Left ventricle myocardium superior (tissue), 1 donor: ENCODE measurements around the gene ATP5F1B. TPM values are rescaled to one million over a fixed set of nuclear protein-coding genes. Genes with fewer than 3 reads are reported as not detected.

Experiments
- ATAC-seq: fragments of 200-7000 bp; cut with Tn5 transposase; one replicate; pipeline ENCODE4 v1.9.1; 2020; ENCODE audit warnings: mild to moderate bottlenecking, moderate library complexity
- DNase-seq: peaks from one replicate; pipeline ENCODE4 v3.0.0-alpha.2; 2020
- intact Hi-C: fragments of 100-400 bp; cut with micrococcal nuclease; formaldehyde crosslinking; loops from one replicate; pipeline ENCODE4 v1.11.0; 2022
- long read RNA-seq: library from polyadenylated mRNA; unstranded; transcript quantifications from one replicate; pipeline ENCODE4 v2.0.0, GENCODE V29; 2021
- total RNA-seq: library from RNA; stranded (reverse); fragmentation: NEBNext Ultra II Directional; extraction: Animal tissue kit (Norgen Biotek cat#: 25700); gene quantifications from one replicate; pipeline ENCODE4 v1.2.1, GENCODE V29; 2021
- donor health status: DM: no; HTN: yes; CAD: no; lungs with severe emphysema.

Gene ATP5F1B
- 3,327 TPM for total RNA-seq
- long read RNA-seq, transcript ATP5F1B-201 (10 exons, 1,839 nt): major isoform, 2,593 of 3,074 reads
- long read RNA-seq, transcript ATP5F1B-208 (2 exons, 457 nt): minor isoform, 10 of 3,074 reads
- long read RNA-seq, partial matches to known transcripts: 194 of 3,074 reads
- long read RNA-seq, other reads (novel, unspliced or antisense): 277 of 3,074 reads

DNA sequence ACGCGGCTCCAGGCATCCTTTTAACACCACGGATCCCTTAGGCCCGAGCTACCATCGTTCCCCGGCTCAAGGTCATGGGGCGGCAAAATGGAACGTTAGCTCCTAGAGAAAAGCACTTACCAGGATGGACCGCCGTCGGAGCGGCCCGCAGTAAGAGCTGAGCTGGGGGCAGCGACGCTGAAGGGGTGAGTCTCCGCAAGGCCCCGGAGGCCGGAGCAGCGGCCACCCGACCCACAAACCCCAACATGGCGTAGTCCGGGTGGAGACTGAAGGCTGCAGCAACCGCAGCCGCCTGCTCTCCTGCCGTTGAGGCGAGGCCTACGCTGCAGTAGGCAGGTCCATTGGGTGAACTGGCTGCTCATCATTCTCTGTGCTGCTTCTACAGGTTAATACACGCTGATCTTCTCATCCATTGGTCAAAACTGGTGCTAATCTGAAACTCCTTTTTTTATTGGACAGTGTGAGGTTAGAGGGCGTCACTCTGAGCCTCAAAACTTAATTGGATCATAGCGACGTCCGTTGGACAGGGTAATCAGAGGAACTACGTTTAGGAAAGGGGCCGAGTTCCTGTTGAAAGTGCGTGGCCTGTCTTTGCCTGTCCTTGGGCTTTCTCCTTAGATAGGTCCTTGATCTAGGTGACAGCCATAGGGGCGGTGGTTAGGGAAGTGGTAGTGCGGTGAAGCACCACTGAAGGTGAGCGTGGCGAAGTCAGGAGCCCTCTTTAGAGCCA lies at the start of gene ATP5F1B:
TSS of gene ATP5F1B (minus strand) at position 268 of the 730 bp plus-strand sequence. CDS start at position 247, 21 bp downstream.
- DNase-seq: peak; percentile 95
- peak; percentile 98 for ATAC-seq
- intact Hi-C loops: no loop called here

DNA sequence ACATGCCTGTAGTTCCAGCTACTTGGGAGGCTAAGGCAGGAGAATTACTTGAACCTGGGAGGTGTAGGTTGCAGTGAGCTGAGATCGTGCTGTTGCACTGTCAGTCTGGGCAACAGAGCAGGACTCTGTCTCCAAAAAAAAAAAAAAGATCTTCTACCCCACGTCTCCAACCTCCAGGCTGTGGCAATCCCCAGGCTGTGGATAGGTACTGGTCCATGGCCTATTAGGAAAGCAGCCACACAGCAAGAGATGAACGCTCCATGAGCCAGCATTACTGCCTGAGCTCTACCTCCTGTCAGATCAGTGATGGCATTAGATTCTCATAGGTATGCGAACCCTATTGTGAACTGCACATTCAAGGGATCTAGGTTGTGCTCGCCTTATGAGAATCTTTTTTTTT lies 48.4 kb upstream of the ATP5F1B start:
- DNase-seq (no peak), ATAC-seq (no peak)
- intact Hi-C loops: no loop called here

GRCh38 chr12:56688846-56689109 lies 43.0 kb upstream of the ATP5F1B start:
- no peak for ATAC-seq
- no peak for DNase-seq
- intact Hi-C loops: no loop called here

DNA sequence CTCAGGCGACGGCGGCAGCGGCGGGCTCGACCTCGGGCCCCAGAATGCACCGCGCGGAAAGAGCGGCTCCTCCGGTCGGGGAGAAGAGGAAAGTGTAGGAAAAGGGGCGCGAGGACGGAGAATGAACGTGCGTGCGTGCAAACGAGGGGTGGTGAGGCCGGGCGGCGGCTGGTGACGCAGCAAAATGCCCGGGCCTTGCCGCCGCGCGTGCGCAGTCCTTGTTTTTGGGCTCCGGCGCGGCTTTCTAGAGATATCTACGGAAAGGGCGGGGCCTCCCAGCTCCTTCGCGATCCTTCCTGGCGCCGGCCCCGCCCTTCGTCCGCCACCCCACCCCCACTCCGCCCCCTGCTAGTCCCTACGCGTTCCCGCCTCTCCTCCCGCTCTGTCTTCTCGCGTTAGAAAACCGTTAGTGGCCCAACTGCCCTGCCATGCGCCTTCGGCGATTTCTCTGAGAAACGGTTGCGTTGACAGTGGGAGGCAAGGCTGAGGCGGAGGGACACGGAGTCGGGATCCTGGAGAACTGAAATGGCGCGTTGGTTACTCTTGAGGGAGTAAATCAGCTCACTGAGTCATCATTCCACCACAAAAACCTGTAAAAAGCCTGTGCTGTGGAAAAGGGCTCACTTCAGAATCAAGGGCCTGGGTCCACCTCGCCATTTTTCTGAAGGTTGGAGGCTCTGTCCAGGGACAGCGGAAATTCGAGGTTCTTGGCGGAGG lies 42.5 kb upstream of the ATP5F1B start, which contains the start of gene PTGES3:
TSS of gene PTGES3 (minus strand) at position 156 of the 717 bp plus-strand sequence. CDS start 285 bp downstream, outside the sequence.
- ATAC-seq: peak; percentile 95
- intact Hi-C loops: no loop called here
- peak; percentile 98 for DNase-seq

- intact Hi-C loops: no loop called here
- peak; percentile 64 for DNase-seq
- ATAC-seq: peak; percentile 66
Measured at GRCh38 chr12:56687223-56688128, 41.7 kb upstream of the ATP5F1B start.

DNA sequence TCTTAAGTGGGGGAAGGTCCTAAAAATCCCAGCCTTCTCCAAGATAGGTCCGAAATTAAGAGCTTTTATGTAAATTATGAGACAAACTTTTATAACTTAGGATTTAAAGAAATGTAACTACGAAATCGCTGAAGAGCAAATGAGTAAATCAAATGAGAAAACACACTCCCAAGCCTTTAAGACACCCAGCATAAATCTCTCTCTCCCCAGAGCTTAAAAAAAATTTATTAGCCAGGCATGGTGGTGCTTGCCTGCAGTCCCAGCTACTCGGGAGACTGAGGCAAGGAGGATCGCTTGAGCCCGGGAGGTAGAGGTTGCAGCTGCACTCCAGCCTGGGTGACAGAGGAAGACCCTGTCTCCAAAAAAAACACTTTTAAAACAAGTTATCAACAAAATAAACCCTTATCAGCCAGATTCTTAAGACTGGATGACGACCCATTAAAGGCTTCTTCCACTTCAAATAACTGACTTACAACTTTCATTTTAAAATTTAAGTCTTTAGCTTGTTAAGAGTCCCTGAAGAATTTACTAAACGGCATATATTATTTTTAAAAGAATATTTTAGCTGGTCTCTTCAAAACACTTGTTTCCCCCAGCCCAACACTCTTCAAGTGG lies 39.1 kb upstream of the ATP5F1B start:
- no peak for ATAC-seq
- DNase-seq: no peak
- intact Hi-C loops: no loop called here

DNA sequence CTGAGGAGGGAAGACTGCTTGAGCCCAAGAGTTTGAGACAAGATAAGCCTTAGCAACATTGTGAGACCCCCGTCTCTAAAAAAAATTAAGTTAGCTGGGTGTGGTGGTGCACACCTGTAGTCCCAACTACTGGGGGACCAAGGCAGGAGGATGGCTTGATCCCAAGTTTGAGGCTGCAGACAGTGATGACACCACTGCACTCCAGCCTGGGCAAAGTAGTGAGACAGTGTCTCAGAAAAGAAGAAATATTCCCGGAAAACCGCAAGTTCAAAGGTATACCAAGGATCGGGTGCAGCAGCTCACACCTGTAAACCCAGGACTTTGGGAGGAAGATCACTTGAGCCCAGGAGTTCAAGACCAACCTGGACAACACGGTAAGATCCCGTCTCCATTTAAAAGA lies 36.5 kb upstream of the ATP5F1B start:
- intact Hi-C loops: no loop called here
- ATAC-seq (no peak), DNase-seq (no peak)

- intact Hi-C loops: no loop called here
- DNase-seq (no peak), ATAC-seq (no peak)
Measured at GRCh38 chr12:56679883-56680575, 34.2 kb upstream of the ATP5F1B start.

DNA sequence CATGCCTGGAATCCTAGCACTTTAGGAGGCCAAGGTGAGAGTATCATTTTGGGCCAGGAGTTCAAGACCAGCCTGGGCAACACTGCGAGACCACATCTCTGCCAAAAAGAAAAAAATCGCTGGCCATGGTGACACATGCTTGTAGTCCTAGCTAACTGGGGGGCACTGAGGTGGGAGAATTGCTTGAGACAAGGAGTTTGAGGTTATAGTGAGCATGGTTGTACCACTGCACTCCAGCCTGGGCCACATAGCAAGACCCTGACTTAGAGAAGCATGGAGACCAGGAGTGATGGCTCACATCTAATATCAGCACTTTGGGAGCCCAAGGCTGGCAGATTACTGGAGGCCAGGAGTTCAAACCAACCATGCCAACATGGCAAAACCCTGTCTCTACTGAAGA lies 33.1 kb upstream of the ATP5F1B start:
- no peak for DNase-seq
- ATAC-seq: no peak
- intact Hi-C loops: no loop called here

DNA sequence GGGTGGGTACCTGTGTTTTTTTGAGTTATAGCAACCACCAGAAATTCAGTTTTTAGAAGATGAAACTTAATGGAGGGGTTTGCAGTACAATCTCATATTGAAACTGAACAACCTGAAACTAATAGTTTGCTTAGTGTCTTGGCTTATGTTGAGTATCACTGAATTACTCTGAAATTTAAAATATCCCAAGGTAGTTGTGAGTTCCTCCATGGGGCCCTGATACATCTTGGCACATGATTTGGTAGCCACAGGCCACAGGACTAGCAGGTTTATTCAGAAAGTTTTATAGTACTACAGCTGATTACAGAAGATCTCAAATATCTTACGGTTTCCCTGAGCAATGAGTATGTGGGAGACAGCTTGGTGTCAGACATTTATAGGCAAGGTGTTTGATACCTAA lies 31.9 kb upstream of the ATP5F1B start:
- no peak for ATAC-seq
- DNase-seq: no peak
- intact Hi-C loops: no loop called here

DNA sequence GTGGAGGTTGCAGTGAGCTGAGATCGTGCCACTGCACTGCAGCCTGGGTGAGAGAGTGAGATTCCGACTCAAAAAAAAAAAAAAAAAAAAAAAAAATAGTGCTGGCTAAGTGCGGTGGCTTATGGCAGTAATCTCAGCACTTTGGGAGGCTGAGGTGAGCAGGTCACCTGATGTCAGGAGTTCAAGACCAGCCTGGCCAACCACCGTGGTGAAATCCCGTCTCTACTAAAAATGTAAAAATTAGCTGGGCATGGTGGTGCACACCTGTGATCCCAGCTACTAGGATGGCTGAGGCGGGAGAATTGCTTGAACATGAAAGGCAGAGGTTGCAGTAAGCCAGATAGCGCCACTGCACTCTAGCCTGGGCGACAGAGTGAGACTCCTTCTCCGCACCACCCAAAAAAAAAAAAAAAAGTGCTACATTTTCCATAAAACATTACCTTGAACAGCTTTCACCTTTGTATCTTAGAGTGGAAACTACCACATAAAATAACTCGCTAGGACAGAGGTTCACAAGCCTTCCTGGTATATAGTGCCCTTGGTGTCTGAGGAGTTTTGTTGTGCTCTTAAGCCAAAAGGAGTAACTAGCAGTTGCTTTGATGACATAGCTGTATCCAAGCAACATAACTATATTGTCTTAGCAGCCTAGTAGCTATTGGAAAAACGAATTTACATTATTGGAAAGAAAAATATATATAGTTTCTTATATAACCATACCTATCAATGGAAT lies 31.2 kb upstream of the ATP5F1B start:
- intact Hi-C loops: no loop called here
- no peak for DNase-seq
- ATAC-seq: peak; percentile 34

- intact Hi-C loops: no loop called here
- DNase-seq (no peak), ATAC-seq (no peak)
Measured at GRCh38 chr12:56671608-56672007, 25.8 kb upstream of the ATP5F1B start.

GRCh38 chr12:56670836-56671235 lies 25.1 kb upstream of the ATP5F1B start:
- DNase-seq: no peak
- intact Hi-C loops: no loop called here
- no peak for ATAC-seq

DNA sequence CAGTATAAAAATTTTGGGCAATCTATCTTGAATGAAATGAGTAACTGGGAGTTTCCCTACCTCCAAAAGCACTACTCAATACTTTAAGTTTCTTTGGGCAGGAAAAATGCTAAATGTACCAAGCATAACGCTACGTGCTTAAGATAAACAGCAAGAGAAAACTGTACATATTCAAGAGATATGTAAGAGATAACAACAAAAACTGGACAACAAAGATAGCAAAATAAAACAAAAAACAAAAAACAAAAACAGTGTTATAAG lies 22.3 kb upstream of the ATP5F1B start:
- ATAC-seq (no peak), DNase-seq (no peak)
- intact Hi-C loops: no loop called here

DNA sequence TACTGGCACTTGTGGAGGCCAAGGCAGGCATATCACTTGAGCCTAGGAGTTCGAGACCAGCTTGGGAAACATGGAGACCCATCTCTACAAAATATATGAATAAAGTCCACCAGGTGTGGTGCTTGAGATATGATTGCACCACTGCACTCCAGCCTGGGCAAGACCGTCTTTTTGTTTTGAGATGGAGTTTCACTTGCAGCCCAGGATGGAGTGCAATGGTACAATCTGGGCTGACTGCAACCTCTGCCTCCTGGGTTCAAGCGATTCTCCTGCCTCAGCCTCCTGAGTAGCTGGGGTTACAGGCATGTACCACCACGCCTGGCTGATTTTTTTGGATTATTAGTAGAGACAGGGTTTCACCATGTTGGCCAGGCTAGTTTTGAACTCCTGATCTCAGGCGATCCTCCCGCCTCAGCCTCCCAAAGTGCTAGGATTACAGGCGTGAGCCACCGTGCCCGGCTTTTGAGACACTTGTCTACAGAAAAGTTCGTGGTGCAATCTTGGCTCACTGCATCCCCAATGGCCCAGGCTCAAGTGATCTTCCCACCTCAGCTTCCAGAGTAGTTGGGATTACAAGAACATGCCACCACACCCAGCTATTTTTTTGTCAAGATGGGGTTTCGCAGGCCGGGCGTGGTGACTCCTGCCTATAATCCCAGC lies 16.3 kb upstream of the ATP5F1B start:
- no peak for DNase-seq
- no peak for ATAC-seq
- intact Hi-C loops: no loop called here

GRCh38 chr12:56661560-56661959 lies 15.8 kb upstream of the ATP5F1B start:
- intact Hi-C loops: no loop called here
- no peak for DNase-seq
- no peak for ATAC-seq

DNA sequence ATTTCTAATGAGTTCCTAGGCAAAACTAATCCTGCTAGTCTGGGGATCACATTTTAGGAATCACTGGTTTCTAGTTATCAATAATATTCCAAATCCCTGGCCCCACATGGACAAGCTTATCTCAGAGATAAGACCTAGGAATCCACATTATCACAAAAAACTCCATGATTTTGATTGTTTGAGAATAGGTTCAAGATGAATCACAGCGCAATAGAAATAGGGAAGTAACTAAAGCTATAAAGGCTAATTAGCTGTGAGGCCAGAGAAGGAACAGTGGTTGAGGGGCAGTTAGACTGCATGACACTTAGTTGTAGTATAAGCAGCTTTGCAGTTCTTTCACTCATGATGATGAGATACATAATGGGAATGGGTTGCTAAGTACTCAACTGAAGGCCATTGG lies 13.1 kb upstream of the ATP5F1B start:
- ATAC-seq (no peak), DNase-seq (no peak)
- intact Hi-C loops: no loop called here
